ENCODE results near the gene EHF. TPM values are rescaled to one million over a fixed set of nuclear protein-coding genes. Genes with fewer than 3 reads are reported as not detected.

The EHF gene
- total and polyA plus RNA-seq, 2 of the 13 experiments (the other 11 are each of a cell fraction or from before 2014, with no cell fraction given): 0.04 to 0.46 TPM

GRCh38 chr11:34600339-34601084, 20.4 kb upstream of the EHF start (continued):
- TF ChIP-seq ZNF337 (CRISPR knock-in tag; IDR thresholded peaks at IDR 0.05; ENCODE audit: borderline replicate concordance, low read depth): no peak
- peak; percentile 62; the same call in 1 of the 2 replicates for TF ChIP-seq FOXJ3 (CRISPR knock-in tag; IDR thresholded peaks at IDR 0.05; ENCODE audit: borderline replicate concordance)
- no peak for TF ChIP-seq REXO4 (CRISPR knock-in tag; IDR thresholded peaks at IDR 0.05; ENCODE audit: borderline replicate concordance)
- TF ChIP-seq RBFOX2 (IDR thresholded peaks at IDR 0.05; ENCODE audit: low read depth, low read length): peak; percentile 85
- TF ChIP-seq ZBED4 (CRISPR knock-in tag; IDR thresholded peaks at IDR 0.05; ENCODE audit: borderline replicate concordance): peak; percentile 99
- TF ChIP-seq MTA1 (CRISPR knock-in tag; IDR thresholded peaks at IDR 0.05; ENCODE audit: borderline replicate concordance): peak; percentile 41; the same call in 1 of the 2 replicates
- 0 out of 2 replicates have a peak, but pooled peaks have one; percentile 19 for TF ChIP-seq E2F1 (CRISPR knock-in tag; IDR thresholded peaks at IDR 0.05)
- peak; percentile 46; the same call in 1 of the 2 replicates for TF ChIP-seq ZNF709 (CRISPR knock-in tag; IDR thresholded peaks at IDR 0.05)
- peak; percentile 56 for TF ChIP-seq HDAC2 (CRISPR knock-in tag; IDR thresholded peaks at IDR 0.05)
- TF ChIP-seq, protein P1, sequence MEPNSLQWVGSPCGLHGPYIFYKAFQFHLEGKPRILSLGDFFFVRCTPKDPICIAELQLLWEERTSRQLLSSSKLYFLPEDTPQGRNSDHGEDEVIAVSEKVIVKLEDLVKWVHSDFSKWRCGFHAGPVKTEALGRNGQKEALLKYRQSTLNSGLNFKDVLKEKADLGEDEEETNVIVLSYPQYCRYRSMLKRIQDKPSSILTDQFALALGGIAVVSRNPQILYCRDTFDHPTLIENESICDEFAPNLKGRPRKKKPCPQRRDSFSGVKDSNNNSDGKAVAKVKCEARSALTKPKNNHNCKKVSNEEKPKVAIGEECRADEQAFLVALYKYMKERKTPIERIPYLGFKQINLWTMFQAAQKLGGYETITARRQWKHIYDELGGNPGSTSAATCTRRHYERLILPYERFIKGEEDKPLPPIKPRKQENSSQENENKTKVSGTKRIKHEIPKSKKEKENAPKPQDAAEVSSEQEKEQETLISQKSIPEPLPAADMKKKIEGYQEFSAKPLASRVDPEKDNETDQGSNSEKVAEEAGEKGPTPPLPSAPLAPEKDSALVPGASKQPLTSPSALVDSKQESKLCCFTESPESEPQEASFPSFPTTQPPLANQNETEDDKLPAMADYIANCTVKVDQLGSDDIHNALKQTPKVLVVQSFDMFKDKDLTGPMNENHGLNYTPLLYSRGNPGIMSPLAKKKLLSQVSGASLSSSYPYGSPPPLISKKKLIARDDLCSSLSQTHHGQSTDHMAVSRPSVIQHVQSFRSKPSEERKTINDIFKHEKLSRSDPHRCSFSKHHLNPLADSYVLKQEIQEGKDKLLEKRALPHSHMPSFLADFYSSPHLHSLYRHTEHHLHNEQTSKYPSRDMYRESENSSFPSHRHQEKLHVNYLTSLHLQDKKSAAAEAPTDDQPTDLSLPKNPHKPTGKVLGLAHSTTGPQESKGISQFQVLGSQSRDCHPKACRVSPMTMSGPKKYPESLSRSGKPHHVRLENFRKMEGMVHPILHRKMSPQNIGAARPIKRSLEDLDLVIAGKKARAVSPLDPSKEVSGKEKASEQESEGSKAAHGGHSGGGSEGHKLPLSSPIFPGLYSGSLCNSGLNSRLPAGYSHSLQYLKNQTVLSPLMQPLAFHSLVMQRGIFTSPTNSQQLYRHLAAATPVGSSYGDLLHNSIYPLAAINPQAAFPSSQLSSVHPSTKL (CRISPR knock-in tag; IDR thresholded peaks at IDR 0.05): peak; percentile 70; the same call in 1 of the 2 replicates
- TF ChIP-seq, protein P2, sequence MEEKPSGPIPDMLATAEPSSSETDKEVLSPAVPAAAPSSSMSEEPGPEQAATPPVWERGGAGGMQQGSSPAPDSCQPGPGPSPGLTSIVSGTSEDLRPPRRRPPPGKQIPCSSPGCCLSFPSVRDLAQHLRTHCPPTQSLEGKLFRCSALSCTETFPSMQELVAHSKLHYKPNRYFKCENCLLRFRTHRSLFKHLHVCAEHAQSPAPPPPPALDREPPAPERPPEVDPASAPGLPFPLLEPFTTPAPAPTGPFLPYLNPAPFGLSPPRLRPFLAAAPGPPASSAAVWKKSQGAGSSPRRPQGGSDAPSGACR (CRISPR knock-in tag; IDR thresholded peaks at IDR 0.05): 0 out of 2 replicates have a peak, but pooled peaks have one; percentile 47
- TF ChIP-seq KDM6A (CRISPR knock-in tag; IDR thresholded peaks at IDR 0.05; ENCODE audit: low read depth): 0 out of 2 replicates have a peak, but pooled peaks have one; percentile 14
- TF ChIP-seq ZNF235 (CRISPR knock-in tag; IDR thresholded peaks at IDR 0.05; ENCODE audit: borderline replicate concordance): no peak
- 0 out of 2 replicates have a peak, but pooled peaks have one; percentile 23 for TF ChIP-seq ZNF343 (CRISPR knock-in tag; IDR thresholded peaks at IDR 0.05)
- peak; percentile 66 for TF ChIP-seq ZNF143 (CRISPR knock-in tag; IDR thresholded peaks at IDR 0.05)
- no peak for TF ChIP-seq PCBP2 (optimal IDR thresholded peaks at IDR 0.05; ENCODE audit: low read depth, low read length, poor library complexity, severe bottlenecking)
- TF ChIP-seq RAD21 (CRISPR knock-in tag; IDR thresholded peaks at IDR 0.05): no peak
- TF ChIP-seq ZNF619 (CRISPR knock-in tag; IDR thresholded peaks at IDR 0.05): 0 out of 2 replicates have a peak, but pooled peaks have one; percentile 49
- peak; percentile 38 for TF ChIP-seq REPIN1 (CRISPR knock-in tag; IDR thresholded peaks at IDR 0.05; ENCODE audit: borderline replicate concordance, low read depth)

All from HepG2 (cell line).